OCI-LY7 (cell line): ENCODE results near the gene P4HTM. TPM values are rescaled to one million over a fixed set of nuclear protein-coding genes. Genes with fewer than 3 reads are reported as not detected.
A peak's percentile ranks its signal among the peaks of the same experiment; 100 is the strongest.

ENCODE experiments used
- BruUV-seq: library from RNA; stranded (reverse); fragments of 400-500 nt; replicated peaks from 2 replicates; lab custom pipeline; 2021; lab: Mats Ljungman, UMichigan
- CTCF ChIA-PET: fragments of 300-600 bp; sonication (Branson Sonifier 250); formaldehyde crosslinking; loops from one replicate; lab custom pipeline; 2022; ENCODE audit warnings: antibody characterized with exemption; ENCODE audit not compliant: unreplicated experiment; lab: Charles Lee
- POLR2A ChIA-PET: fragments of 300-600 bp; sonication (Branson Sonifier 250); formaldehyde crosslinking; loops from one replicate; lab custom pipeline; 2022; ENCODE audit warnings: antibody characterized with exemption; lab: Charles Lee
- DNase-seq: peaks from one replicate; pipeline ENCODE4 v3.0.0-alpha.2; 2015; ENCODE audit warnings: low spot score
- H2AFZ ChIP-seq: fragments of 200-600 bp; sonication (generic), shearing (Covaris generic); 2 replicates; pipeline ENCODE4 v1.6.1; 2014; ENCODE audit warnings: mild to moderate bottlenecking, antibody characterized with exemption, low read length, moderate library complexity
- H3K27ac ChIP-seq: fragments of 200-600 bp; sonication (generic); 2 replicates; pipeline ENCODE4 v1.5.1; 2014; ENCODE audit warnings: mixed run types, low read depth, mild to moderate bottlenecking, moderate library complexity, low read length, inconsistent platforms; ENCODE audit not compliant: poor library complexity, severe bottlenecking
- H3K36me3 ChIP-seq: fragments of 200-600 bp; sonication (generic); 2 replicates; pipeline ENCODE4 v1.6.1; 2014; ENCODE audit warnings: mild to moderate bottlenecking, antibody characterized with exemption, low read length, moderate library complexity, mixed read lengths; ENCODE audit not compliant: insufficient read depth
- H3K4me1 ChIP-seq: fragments of 200-600 bp; sonication (generic); 2 replicates; pipeline ENCODE4 v1.5.1; 2014; ENCODE audit warnings: mild to moderate bottlenecking, low read length; ENCODE audit not compliant: insufficient read depth, poor library complexity, severe bottlenecking
- H3K4me2 ChIP-seq: fragments of 200-600 bp; sonication (generic); 2 replicates; pipeline ENCODE4 v1.6.1; 2014; ENCODE audit warnings: mild to moderate bottlenecking, low read length
- H3K4me3 ChIP-seq: fragments of 200-600 bp; sonication (generic); 2 replicates; pipeline ENCODE4 v1.5.1; 2014; ENCODE audit warnings: mild to moderate bottlenecking, low read depth, low read length; ENCODE audit not compliant: poor library complexity, severe bottlenecking
- H3K79me2 ChIP-seq: fragments of 200-600 bp; sonication (generic); 2 replicates; pipeline ENCODE4 v1.6.1; 2016; ENCODE audit warnings: low read depth, mild to moderate bottlenecking, low read length, moderate library complexity, mixed read lengths; ENCODE audit not compliant: insufficient read depth
- H3K9me2 ChIP-seq: fragments of 200-600 bp; sonication (generic); 2 replicates; pipeline ENCODE4 v1.6.1; 2016; ENCODE audit warnings: mild to moderate bottlenecking, low read length, mixed read lengths; ENCODE audit not compliant: insufficient read depth
- H3K9me3 ChIP-seq: fragments of 200-600 bp; sonication (generic); 2 replicates; pipeline ENCODE4 v1.6.1; 2014; ENCODE audit warnings: mild to moderate bottlenecking, mixed run types, low read length, mixed read lengths
- H4K20me1 ChIP-seq: fragments of 200-600 bp; sonication (generic); 2 replicates; pipeline ENCODE4 v1.6.1; 2014; ENCODE audit warnings: mild to moderate bottlenecking, antibody characterized with exemption, low read length, moderate library complexity, mixed read lengths; ENCODE audit not compliant: insufficient read depth
- EZH2phosphoT487 ChIP-seq: fragments of 200-600 bp; sonication (generic); IDR thresholded peaks from 2 replicates; pipeline ENCODE4 v1.6.1; 2018; ENCODE audit warnings: low read depth, borderline replicate concordance, mild to moderate bottlenecking, mixed run types, antibody characterized with exemption, low read length, moderate library complexity, mixed read lengths
- intact Hi-C: fragments of 100-400 bp; cut with micrococcal nuclease; formaldehyde crosslinking; loops from one replicate; pipeline ENCODE4 v1.10.0; 2022; ENCODE audit not compliant: unreplicated experiment
- total RNA-seq, 2 experiments: library from RNA; depleted of rRNA in 1 of 2; stranded (reverse); fragments of >200 nt in 1 of 2; shearing (Covaris generic) in 1 of 2; gene quantifications; 2 replicates each; pipeline ENCODE4 v1.2.3, GENCODE V29; 2014 to 2022
- TF ChIP-seq, protein P1 (sequence below): fragments of 200-600 bp; sonication (generic); conservative IDR thresholded peaks from 2 replicates; pipeline ENCODE4 v1.5.1; 2014; ENCODE audit warnings: mild to moderate bottlenecking, antibody characterized with exemption, low read length, moderate library complexity, mixed read lengths

P4HTM gene
- total RNA-seq, 2 experiments from 2014 or later = 36.9 to 45.3 TPM

- ChIA-PET CTCF (interaction anchor here (0.6 kb wide), 1 partner anchor 319 kb away, joined by 3 read pairs; no protein-coding TSS in a partner anchor), POLR2A (interaction anchor here (0.5 kb wide), 1 partner anchor 18 kb away, joined by 4 read pairs; the partner anchor contains the start of gene WDR6)
- 0 out of 2 replicates have a peak, but pooled peaks cover 4% of the 10 kb centered on the region for H4K20me1 ChIP-seq
- TF ChIP-seq, protein P1, sequence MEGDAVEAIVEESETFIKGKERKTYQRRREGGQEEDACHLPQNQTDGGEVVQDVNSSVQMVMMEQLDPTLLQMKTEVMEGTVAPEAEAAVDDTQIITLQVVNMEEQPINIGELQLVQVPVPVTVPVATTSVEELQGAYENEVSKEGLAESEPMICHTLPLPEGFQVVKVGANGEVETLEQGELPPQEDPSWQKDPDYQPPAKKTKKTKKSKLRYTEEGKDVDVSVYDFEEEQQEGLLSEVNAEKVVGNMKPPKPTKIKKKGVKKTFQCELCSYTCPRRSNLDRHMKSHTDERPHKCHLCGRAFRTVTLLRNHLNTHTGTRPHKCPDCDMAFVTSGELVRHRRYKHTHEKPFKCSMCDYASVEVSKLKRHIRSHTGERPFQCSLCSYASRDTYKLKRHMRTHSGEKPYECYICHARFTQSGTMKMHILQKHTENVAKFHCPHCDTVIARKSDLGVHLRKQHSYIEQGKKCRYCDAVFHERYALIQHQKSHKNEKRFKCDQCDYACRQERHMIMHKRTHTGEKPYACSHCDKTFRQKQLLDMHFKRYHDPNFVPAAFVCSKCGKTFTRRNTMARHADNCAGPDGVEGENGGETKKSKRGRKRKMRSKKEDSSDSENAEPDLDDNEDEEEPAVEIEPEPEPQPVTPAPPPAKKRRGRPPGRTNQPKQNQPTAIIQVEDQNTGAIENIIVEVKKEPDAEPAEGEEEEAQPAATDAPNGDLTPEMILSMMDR = no peak
- no peak for TF ChIP-seq EZH2phosphoT487
- no peaks in the 10 kb centered on the region for H3K9me3 ChIP-seq
- peaks cover 51% of the 10 kb centered on the region for H3K79me2 ChIP-seq
- no peak overlapping the region for H3K4me3 ChIP-seq
- peak overlapping the region; percentile 17; the same call in 1 of the 2 replicates for H3K4me2 ChIP-seq
- no peak for DNase-seq
- no peaks in the 10 kb centered on the region for H3K9me2 ChIP-seq
- intact Hi-C loops = loop anchor here (5.0 kb wide), 1 partner anchor 132 kb away; no protein-coding TSS in a partner anchor
- peaks cover 68% of the 10 kb centered on the region for H3K36me3 ChIP-seq
- H3K27ac ChIP-seq = no peak overlapping the region
- BruUV-seq = no TSS peak
- H2AFZ ChIP-seq = no peak overlapping the region
- peaks cover 62% of the 10 kb centered on the region for H3K4me1 ChIP-seq
Measured at GRCh38 chr3:49025005-49025792, 35.2 kb downstream of the P4HTM start.

GRCh38 chr3:49025793-49026520 lies 35.9 kb downstream of the P4HTM start:
- peaks cover 43% of the 10 kb centered on the region for H3K79me2 ChIP-seq

More at GRCh38 chr3:49025793-49026520, 35.9 kb downstream of the P4HTM start:
- Histone ChIP-seq H3K9me3 (no peaks in the 10 kb centered on the region), H3K4me1 (peaks cover 62% of the 10 kb centered on the region), H3K4me3 (no peak overlapping the region), H3K9me2 (no peaks in the 10 kb centered on the region), H3K4me2 (peak overlapping the region; percentile 17; the same call in 1 of the 2 replicates), H4K20me1 (0 out of 2 replicates have a peak, but pooled peaks cover 4% of the 10 kb centered on the region), H3K27ac (no peak overlapping the region), H3K36me3 (peaks cover 75% of the 10 kb centered on the region), H2AFZ (no peak overlapping the region)
- intact Hi-C loops = loop anchor here (5.0 kb wide), 1 partner anchor 131 kb away; no protein-coding TSS in a partner anchor
- POLR2A ChIA-PET = interaction anchor here (0.5 kb wide), 1 partner anchor 18 kb away, joined by 4 read pairs; the partner anchor contains the start of gene WDR6
- CTCF ChIA-PET = interaction anchor here (0.6 kb wide), 1 partner anchor 319 kb away, joined by 3 read pairs; no protein-coding TSS in a partner anchor
- no peak for TF ChIP-seq EZH2phosphoT487
- TF ChIP-seq, protein P1 = no peak
- BruUV-seq = no TSS peak
- DNase-seq = no peak
